WERI-Rb-1 (cell line): ENCODE measurements around the gene PLEKHH3.
A peak's percentile ranks its signal among the peaks of the same experiment; 100 is the strongest.
"Not testable (repeated sequence)": the region's sequence is repeated elsewhere in the genome, so short reads cannot be mapped to it uniquely, and the experiment has no call there.

Experiments used
- DNase-seq: peaks from one replicate; pipeline ENCODE4 v3.0.0-alpha.2; 2020
- H3K27ac ChIP-seq: fragments of 250-450 bp; sonication (Bioruptor Pico); 2 replicates; pipeline ENCODE4 v1.5.1; 2020; ENCODE audit warnings: mild to moderate bottlenecking, moderate library complexity
- H3K27me3 ChIP-seq: fragments of 250-450 bp; sonication (Bioruptor Pico); 2 replicates; pipeline ENCODE4 v1.5.1; 2021; ENCODE audit warnings: mild to moderate bottlenecking, low read depth, moderate library complexity; ENCODE audit not compliant: insufficient read depth, severe bottlenecking
- H3K36me3 ChIP-seq: fragments of 250-450 bp; sonication (Bioruptor Pico); 2 replicates; pipeline ENCODE4 v1.5.1; 2020; ENCODE audit warnings: mild to moderate bottlenecking, moderate library complexity
- H3K4me3 ChIP-seq: 2 replicates; pipeline ENCODE4 v1.5.1; 2011; ENCODE audit warnings: low read depth, mild to moderate bottlenecking, control low read depth, low read length
- H3K9me3 ChIP-seq: fragments of 250-450 bp; sonication (Bioruptor Pico); 2 replicates; pipeline ENCODE4 v1.5.1; 2021; ENCODE audit warnings: mild to moderate bottlenecking, moderate library complexity; ENCODE audit not compliant: severe bottlenecking
- TF ChIP-seq, protein P1 (sequence below): IDR thresholded peaks from 2 replicates; pipeline ENCODE4 v1.5.1; 2011; ENCODE audit warnings: low read depth, mild to moderate bottlenecking, control low read depth, inconsistent platforms, low read length

Gene PLEKHH3

DNA sequence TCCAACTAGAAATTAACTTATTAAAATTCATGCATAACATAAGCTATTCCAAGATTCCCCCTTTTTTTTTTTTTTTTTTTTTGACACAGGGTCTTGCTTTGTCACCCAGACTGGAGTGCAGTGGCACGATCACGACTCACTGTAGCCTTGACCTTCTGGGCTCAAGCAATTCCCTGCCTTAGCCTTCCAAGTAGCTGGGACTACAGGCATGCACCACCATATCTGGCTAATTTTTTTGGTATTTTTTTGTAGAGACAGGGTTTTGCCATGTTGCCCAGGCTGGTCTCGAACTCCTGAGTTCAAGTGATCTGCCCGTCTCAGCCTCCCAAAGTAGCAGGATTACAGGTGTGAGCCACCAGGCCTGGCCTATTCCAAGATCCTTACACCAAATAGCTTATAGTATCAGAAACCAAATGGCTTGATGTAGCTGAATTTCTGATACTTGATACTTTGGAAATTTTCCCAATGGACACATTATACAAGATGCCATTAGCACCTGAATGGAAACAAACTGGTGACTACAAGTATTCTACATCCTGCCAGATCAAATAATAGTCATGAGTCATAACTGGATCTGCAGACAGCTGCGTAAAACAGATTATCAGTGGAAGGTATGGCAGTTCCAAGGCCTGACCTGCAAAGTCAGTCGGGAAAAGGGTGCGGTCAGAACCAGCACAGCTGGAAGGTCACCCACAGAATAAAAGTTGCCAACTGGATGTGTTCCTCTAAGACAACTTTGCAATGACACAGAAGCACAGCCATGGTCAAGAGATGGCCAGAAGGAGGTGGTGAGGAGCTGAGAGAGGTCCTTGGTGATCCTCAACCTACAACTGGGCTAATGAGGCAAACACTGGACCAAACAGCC is 52.8 kb downstream of the PLEKHH3 start:
- DNase-seq, result no peak
- TF ChIP-seq, protein P1, sequence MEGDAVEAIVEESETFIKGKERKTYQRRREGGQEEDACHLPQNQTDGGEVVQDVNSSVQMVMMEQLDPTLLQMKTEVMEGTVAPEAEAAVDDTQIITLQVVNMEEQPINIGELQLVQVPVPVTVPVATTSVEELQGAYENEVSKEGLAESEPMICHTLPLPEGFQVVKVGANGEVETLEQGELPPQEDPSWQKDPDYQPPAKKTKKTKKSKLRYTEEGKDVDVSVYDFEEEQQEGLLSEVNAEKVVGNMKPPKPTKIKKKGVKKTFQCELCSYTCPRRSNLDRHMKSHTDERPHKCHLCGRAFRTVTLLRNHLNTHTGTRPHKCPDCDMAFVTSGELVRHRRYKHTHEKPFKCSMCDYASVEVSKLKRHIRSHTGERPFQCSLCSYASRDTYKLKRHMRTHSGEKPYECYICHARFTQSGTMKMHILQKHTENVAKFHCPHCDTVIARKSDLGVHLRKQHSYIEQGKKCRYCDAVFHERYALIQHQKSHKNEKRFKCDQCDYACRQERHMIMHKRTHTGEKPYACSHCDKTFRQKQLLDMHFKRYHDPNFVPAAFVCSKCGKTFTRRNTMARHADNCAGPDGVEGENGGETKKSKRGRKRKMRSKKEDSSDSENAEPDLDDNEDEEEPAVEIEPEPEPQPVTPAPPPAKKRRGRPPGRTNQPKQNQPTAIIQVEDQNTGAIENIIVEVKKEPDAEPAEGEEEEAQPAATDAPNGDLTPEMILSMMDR, result peak; percentile 43
- Histone ChIP-seq H3K9me3 (no peaks in the 10 kb centered on the region), H3K36me3 (no peaks in the 10 kb centered on the region), H3K27ac (no peak overlapping the region), H3K27me3 (no peaks in the 10 kb centered on the region), H3K4me3 (no peak overlapping the region)

DNA sequence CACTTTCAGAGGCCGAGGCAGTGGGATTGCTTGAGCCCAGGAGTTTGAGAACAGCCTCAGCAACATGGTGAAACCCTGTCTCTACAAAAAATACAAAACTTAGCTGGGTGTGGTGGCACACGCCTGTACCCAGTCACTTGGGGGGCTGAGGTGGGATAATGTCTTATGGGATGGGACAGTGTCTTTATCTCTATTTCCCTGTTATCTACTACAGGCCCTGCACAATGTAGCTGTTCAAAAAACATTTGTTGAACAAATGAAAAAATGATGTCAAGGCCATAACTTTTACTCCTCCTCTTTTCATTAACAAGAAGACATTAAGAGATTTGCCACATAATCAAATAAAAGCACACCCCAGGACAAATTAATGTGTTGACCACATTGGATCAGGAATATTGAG is 53.5 kb downstream of the PLEKHH3 start:
- DNase-seq, result no peak
- Histone ChIP-seq H3K27me3 (no peaks in the 10 kb centered on the region), H3K4me3 (no peak overlapping the region), H3K27ac (no peak overlapping the region), H3K9me3 (no peaks in the 10 kb centered on the region), H3K36me3 (no peaks in the 10 kb centered on the region)
- TF ChIP-seq, protein P1, result no peak

DNA sequence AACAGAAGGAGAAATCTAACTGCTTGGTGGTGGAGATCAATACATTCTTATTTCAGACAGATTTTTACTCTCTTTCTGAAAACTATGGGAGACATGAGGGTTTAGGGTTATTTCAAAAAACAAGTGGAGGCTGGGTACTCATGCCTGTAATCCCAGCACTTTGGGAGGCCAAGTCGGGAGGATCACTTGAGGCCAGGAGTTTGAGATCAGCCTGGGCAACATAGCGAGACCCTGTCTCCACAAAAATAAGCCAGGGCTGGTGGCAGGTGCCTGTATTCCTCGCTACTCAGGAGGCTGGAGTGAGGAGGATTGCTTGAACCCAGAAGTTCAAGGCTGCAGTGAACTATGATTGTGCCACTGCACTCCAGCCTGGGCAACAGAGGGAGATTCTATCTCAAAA is 54.8 kb downstream of the PLEKHH3 start:
- H3K36me3 ChIP-seq, H3K27me3 ChIP-seq, H3K27ac ChIP-seq, H3K9me3 ChIP-seq, H3K4me3 ChIP-seq, DNase-seq: not testable (repeated sequence)

DNA sequence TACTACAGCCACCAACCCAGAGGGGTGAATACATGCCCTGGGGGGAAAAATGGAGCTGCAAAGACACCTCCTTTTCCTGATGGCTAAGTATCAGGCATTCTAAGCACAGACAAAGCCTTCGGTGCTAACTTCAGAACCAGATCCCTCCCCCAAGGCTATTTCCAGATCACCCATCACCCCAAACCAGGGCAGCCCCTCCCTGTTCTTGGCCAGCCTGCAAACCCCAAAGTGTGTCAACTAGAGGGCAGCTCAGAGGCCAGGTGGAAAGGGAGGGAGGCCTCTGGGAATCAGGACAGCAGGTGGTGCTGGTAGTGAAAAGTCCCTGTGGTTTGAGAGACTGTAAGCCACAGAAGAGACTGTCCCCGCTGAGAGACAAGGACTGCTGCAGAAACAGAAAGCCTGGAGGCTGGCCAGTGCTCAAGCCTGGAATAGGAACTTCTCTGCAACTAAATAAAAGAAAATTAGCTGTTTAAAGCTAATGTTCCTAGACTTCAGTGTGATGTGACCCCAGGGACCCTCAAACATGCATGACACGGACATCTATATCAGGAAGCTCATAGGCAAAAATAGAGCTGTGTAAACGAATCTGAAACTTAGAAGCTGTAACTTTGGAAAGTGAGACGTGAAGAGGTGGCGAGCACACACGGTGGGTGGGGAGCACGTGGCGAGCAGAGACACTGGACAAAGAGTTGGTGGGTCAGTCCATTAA is 58.2 kb downstream of the PLEKHH3 start:
- H3K4me3 ChIP-seq, result no peak overlapping the region
- TF ChIP-seq, protein P1, result peak; percentile 69

DNA sequence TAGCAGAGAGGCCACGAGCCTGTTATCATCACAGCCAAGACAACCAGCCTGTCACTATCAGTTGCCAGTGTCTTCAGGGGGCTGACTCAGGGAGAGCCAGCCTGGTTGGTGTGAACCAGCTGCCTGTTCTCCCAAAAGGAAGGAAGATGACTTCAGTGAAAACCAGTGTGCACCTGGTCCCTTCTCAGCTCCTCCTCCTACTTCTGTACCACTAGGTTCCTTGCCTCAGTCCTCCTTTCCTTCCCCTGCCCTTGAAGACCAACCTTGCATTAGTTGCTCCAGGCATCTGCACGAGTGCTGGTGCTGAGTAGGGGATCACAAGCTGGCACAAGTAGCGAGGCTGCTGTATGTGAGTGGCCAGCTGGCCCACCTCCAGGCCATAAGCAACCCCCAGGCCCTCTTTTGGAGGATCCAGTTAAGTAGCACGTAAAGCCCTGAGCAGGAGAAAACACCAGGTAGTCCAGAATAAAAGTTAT is 58.8 kb downstream of the PLEKHH3 start:
- H3K27ac ChIP-seq, result peak overlapping the region; percentile 32
- H3K4me3 ChIP-seq, result no peak overlapping the region
- H3K9me3 ChIP-seq, result no peaks in the 10 kb centered on the region
- TF ChIP-seq, protein P1, result no peak
- H3K27me3 ChIP-seq, result no peaks in the 10 kb centered on the region
- peaks cover 32% of the 10 kb centered on the region for H3K36me3 ChIP-seq
- DNase-seq, result peak; percentile 30

More for the DNA sequence above, 58.2 kb downstream of the PLEKHH3 start:
- Histone ChIP-seq H3K9me3 (no peaks in the 10 kb centered on the region), H3K36me3 (peaks cover 26% of the 10 kb centered on the region), H3K27ac (peak overlapping the region; percentile 32), H3K27me3 (no peaks in the 10 kb centered on the region)
- peak; percentile 87 for DNase-seq
